H1 (cell line): ENCODE measurements around the gene SNRPN. TPM values are rescaled to one million over a fixed set of nuclear protein-coding genes. Genes with fewer than 3 reads are reported as not detected.

Experiments used
- CTCF ChIA-PET: fragments of 300-600 bp; sonication (Branson Sonifier 250); formaldehyde crosslinking; loops from one replicate; lab custom pipeline; 2021; ENCODE audit not compliant: partially characterized antibody; lab: Charles Lee
- POLR2A ChIA-PET: fragments of 300-600 bp; sonication (Branson Sonifier 250); formaldehyde crosslinking; loops from one replicate; lab custom pipeline; 2021; ENCODE audit warnings: inconsistent platforms; ENCODE audit not compliant: partially characterized antibody; lab: Charles Lee
- DNase-seq, 2 experiments: peaks; one replicate each; pipeline versions ENCODE4 v3.0.0 to v3.0.0-alpha.2; 2010 to 2022; ENCODE audit warnings: low spot score in 2 of 2, low read depth in 1 of 2, mixed read lengths in 1 of 2
- FAIRE-seq: peaks from 2 replicates; lab custom pipeline; 2011; peaks lifted over from hg19 to GRCh38; lab: Jason Lieb, UNC
- H2AFZ ChIP-seq: 2 replicates; pipeline ENCODE4 v1.8.1; 2012; ENCODE audit warnings: low read length, inconsistent platforms
- H2AK5ac ChIP-seq: 2 replicates; pipeline ENCODE4 v1.6.1; 2013; ENCODE audit warnings: low read depth, low read length
- H2BK120ac ChIP-seq: replicated peaks from 2 replicates; pipeline ENCODE3; 2013; ENCODE audit warnings: low read depth, low read length, inconsistent platforms
- H2BK12ac ChIP-seq: 2 replicates; pipeline ENCODE4 v1.6.1; 2013; ENCODE audit warnings: low read depth, low read length
- H2BK15ac ChIP-seq: 2 replicates; pipeline ENCODE4 v1.6.1; 2013; ENCODE audit warnings: low read length
- H2BK20ac ChIP-seq: 2 replicates; pipeline ENCODE4 v1.6.1; 2013; ENCODE audit warnings: low read length
- H2BK5ac ChIP-seq: 2 replicates; pipeline ENCODE4 v1.6.1; 2013; ENCODE audit warnings: low read depth, low read length
- H3K14ac ChIP-seq: 2 replicates; pipeline ENCODE4 v1.6.1; 2013; ENCODE audit warnings: inconsistent platforms; ENCODE audit not compliant: insufficient read length
- H3K18ac ChIP-seq: 2 replicates; pipeline ENCODE4 v1.6.1; 2013; ENCODE audit warnings: low read length; ENCODE audit errors: extremely low read depth
- H3K23ac ChIP-seq: 2 replicates; pipeline ENCODE4 v1.6.1; 2013; ENCODE audit warnings: inconsistent platforms; ENCODE audit not compliant: insufficient read length
- H3K23me2 ChIP-seq: 2 replicates; pipeline ENCODE4 v1.6.1; 2013; ENCODE audit warnings: low read depth, low read length
- H3K27ac ChIP-seq: 2 replicates; pipeline ENCODE4 v1.6.1; 2011; ENCODE audit warnings: low read depth, low read length, inconsistent platforms
- H3K27me3 ChIP-seq, 4 experiments: replicated peaks in 1 of 4; 1 replicate in 1 of 4; 2 replicates in 3 of 4; pipeline versions ENCODE4 v1.6.1 to v1.8.1; 2011 to 2013; ENCODE audit warnings: low read length in 3 of 4, mild to moderate bottlenecking in 3 of 4, inconsistent platforms in 2 of 4, mixed read lengths in 2 of 4, moderate library complexity in 1 of 4; ENCODE audit not compliant: control insufficient read depth in 3 of 4, insufficient read depth in 3 of 4; ENCODE audit errors: extremely low read depth in 1 of 4
- H3K36me3 ChIP-seq, 4 experiments: 2 replicates each; pipeline versions ENCODE4 v1.6.1 to v1.8.1; 2011 to 2013; ENCODE audit warnings: mild to moderate bottlenecking in 4 of 4, low read length in 3 of 4, moderate library complexity in 2 of 4, control low read depth in 1 of 4, inconsistent platforms in 1 of 4; ENCODE audit not compliant: insufficient read depth in 4 of 4, control insufficient read depth in 2 of 4
- H3K4ac ChIP-seq: replicated peaks from 2 replicates; pipeline ENCODE3; 2013; ENCODE audit warnings: low read length, low read depth, mixed read lengths, inconsistent platforms; ENCODE audit not compliant: insufficient read length
- H3K4me1 ChIP-seq, 4 experiments: replicated peaks in 1 of 4; 1 replicate in 1 of 4; 2 replicates in 3 of 4; pipeline versions ENCODE4 v1.6.1 to v1.8.1; 2011 to 2013; ENCODE audit warnings: low read length in 3 of 4, inconsistent platforms in 2 of 4, mixed read lengths in 1 of 4; ENCODE audit not compliant: insufficient read depth in 4 of 4, control insufficient read depth in 3 of 4
- H3K4me2 ChIP-seq, 2 experiments: 2 replicates each; pipeline versions ENCODE4 v1.6.1 to v1.8.1; 2011 to 2013; ENCODE audit warnings: low read depth in 2 of 2, low read length in 2 of 2, control low read depth in 1 of 2, inconsistent platforms in 1 of 2, mild to moderate bottlenecking in 1 of 2; ENCODE audit not compliant: insufficient read depth in 1 of 2
- H3K4me3 ChIP-seq, 4 experiments: fragments of 200-600, 300-600 bp in 1 of 4; sonication (generic), shearing (Covaris generic), sonication (Bioruptor Twin) in 1 of 4; 2 replicates each; pipeline versions ENCODE4 v1.5.1 to v1.8.1; 2011 to 2016; ENCODE audit warnings: low read length in 4 of 4, low read depth in 3 of 4, control low read depth in 2 of 4, inconsistent platforms in 2 of 4, mild to moderate bottlenecking in 2 of 4, mixed read lengths in 1 of 4, moderate library complexity in 1 of 4; ENCODE audit not compliant: insufficient read depth in 2 of 4; ENCODE audit errors: extremely low read depth in 1 of 4
- H3K56ac ChIP-seq: replicated peaks from 2 replicates; pipeline ENCODE3; 2013; ENCODE audit warnings: low read depth, mild to moderate bottlenecking, mixed read lengths, low read length, inconsistent platforms; ENCODE audit not compliant: insufficient read length
- H3K79me1 ChIP-seq: 2 replicates; pipeline ENCODE4 v1.6.1; 2013; ENCODE audit warnings: low read depth, low read length, control low read depth
- H3K79me2 ChIP-seq, 2 experiments: 2 replicates each; pipeline versions ENCODE4 v1.6.1 to v1.8.1; 2012 to 2013; ENCODE audit warnings: low read length in 2 of 2, mild to moderate bottlenecking in 2 of 2, inconsistent platforms in 1 of 2; ENCODE audit not compliant: insufficient read depth in 2 of 2, control insufficient read depth in 1 of 2
- H3K9ac ChIP-seq, 4 experiments: replicated peaks in 1 of 4; 1 replicate in 1 of 4; 2 replicates in 3 of 4; pipeline versions ENCODE4 v1.6.1 to v1.8.1; 2011 to 2013; ENCODE audit warnings: low read depth in 3 of 4, low read length in 3 of 4, control low read depth in 2 of 4, mild to moderate bottlenecking in 2 of 4, moderate library complexity in 2 of 4, inconsistent platforms in 1 of 4; ENCODE audit errors: extremely low read depth in 1 of 4
- H3K9me3 ChIP-seq, 2 experiments: 2 replicates each; pipeline versions ENCODE4 v1.6.1 to v1.8.1; 2012 to 2013; ENCODE audit warnings: mild to moderate bottlenecking in 2 of 2, moderate library complexity in 2 of 2, control low read depth in 1 of 2, inconsistent platforms in 1 of 2, low read depth in 1 of 2, low read length in 1 of 2, mixed read lengths in 1 of 2; ENCODE audit not compliant: insufficient read depth in 2 of 2
- H4K20me1 ChIP-seq, 2 experiments: replicated peaks in 1 of 2; 2 replicates each; pipeline versions ENCODE3 to v1.8.1; 2011 to 2013; ENCODE audit warnings: inconsistent platforms in 2 of 2, low read length in 2 of 2, mild to moderate bottlenecking in 1 of 2; ENCODE audit not compliant: insufficient read depth in 2 of 2, control insufficient read depth in 1 of 2
- H4K5ac ChIP-seq: 2 replicates; pipeline ENCODE4 v1.6.1; 2013; ENCODE audit warnings: low read length, low read depth, mixed read lengths, inconsistent platforms; ENCODE audit not compliant: insufficient read length
- H4K8ac ChIP-seq: 2 replicates; pipeline ENCODE4 v1.8.0; 2013; ENCODE audit warnings: mild to moderate bottlenecking, moderate library complexity, low read length, inconsistent platforms; ENCODE audit not compliant: insufficient read depth; ENCODE audit errors: extremely low read depth
- H4K91ac ChIP-seq: replicated peaks from 2 replicates; pipeline ENCODE3; 2013; ENCODE audit warnings: low read length, mixed read lengths, inconsistent platforms; ENCODE audit not compliant: insufficient read length
- POLR2AphosphoS5 ChIP-seq: IDR thresholded peaks from 2 replicates; pipeline ENCODE4 v1.6.1; 2011; ENCODE audit warnings: low read depth, low read length
- RFX5 ChIP-seq: IDR thresholded peaks from 2 replicates; pipeline ENCODE4 v1.6.1; 2011; ENCODE audit warnings: low read depth, low read length, improper control_type of control experiment, borderline replicate concordance
- WGBS, 2 experiments: shearing (Covaris generic) in 1 of 2; methylation state at CpG; one replicate each; pipeline versions ENCODE4 v1.1.6 to v1.1.7; 2013 to 2015; ENCODE audit warnings: low lambda C conversion rate in 2 of 2, mixed read lengths in 2 of 2, inconsistent platforms in 1 of 2, low coverage in 1 of 2, missing lambda C conversion rate in 1 of 2; ENCODE audit not compliant: insufficient replicate concordance in 2 of 2, insufficient coverage in 1 of 2, insufficient read length in 1 of 2; ENCODE audit errors: extremely low coverage in 1 of 2, missing lambda C conversion rate in 1 of 2; 5-methylcytosine and 5-hydroxymethylcytosine counted together
- polyA plus RNA-seq, 7 experiments: library from polyadenylated mRNA; depleted of rRNA in 3 of 7; stranded (reverse) in 5 of 7; unstranded in 2 of 7; fragments of >200 nt in 5 of 7; fragments of 200-250 nt in 2 of 7; gene quantifications; 1 replicate in 5 of 7; 2 replicates in 1 of 7; 4 replicates in 1 of 7; pipeline versions ENCODE4 v1.2.1 to v1.2.3, GENCODE V29; 2011 to 2013; ENCODE audit warnings: missing spikeins in 2 of 7, mixed read lengths in 2 of 7
- total RNA-seq: library from RNA; stranded (reverse); fragmentation: NEBNext Ultra II Directional; extraction: Animal tissue kit (Norgen Biotek cat#: 25700); gene quantifications from 2 replicates; pipeline ENCODE4 v1.2.1, GENCODE V29; 2021

The SNRPN gene
- total and polyA plus RNA-seq, 2 of the 8 experiments (the other 6 are each of a cell fraction or from before 2014, with no cell fraction given): 905 to 1,396 TPM

GRCh38 chr15:25019434-25019833 lies 64.6 kb downstream of the SNRPN start:
- H3K79me1 ChIP-seq: no peaks in the 10 kb centered on the region
- no peak for TF ChIP-seq RFX5
- TF ChIP-seq POLR2AphosphoS5: no peak
- no peak overlapping the region for H2BK120ac ChIP-seq
- H3K4me2 ChIP-seq: no peak overlapping the region
- no peak overlapping the region for H4K5ac ChIP-seq
- peaks cover 0 to 67% (median 22%) of the 10 kb centered on the region in 4 experiments; a peak in 6 of 8 replicates for H3K36me3 ChIP-seq
- no peak overlapping the region for H3K9ac ChIP-seq
- H2AFZ ChIP-seq: no peak overlapping the region
- H3K9me3 ChIP-seq: peaks cover 0 to 15% of the 10 kb centered on the region in 2 experiments; a peak in 1 of 4 replicates
- H3K23me2 ChIP-seq: no peaks in the 10 kb centered on the region
- H3K56ac ChIP-seq: no peak overlapping the region
- no peak overlapping the region for H3K4ac ChIP-seq
- H3K4me1 ChIP-seq: no peaks in the 10 kb centered on the region
- no peak overlapping the region for H2BK5ac ChIP-seq
- no peak overlapping the region for H2BK12ac ChIP-seq
- H3K23ac ChIP-seq: no peak overlapping the region
- no peak overlapping the region for H2AK5ac ChIP-seq
- no peaks in the 10 kb centered on the region for H4K20me1 ChIP-seq
- H3K27me3 ChIP-seq: no peaks in the 10 kb centered on the region
- FAIRE-seq (no peak), DNase-seq (no peak)
- no peak overlapping the region for H2BK20ac ChIP-seq
- H3K4me3 ChIP-seq: no peak overlapping the region
- H2BK15ac ChIP-seq: no peak overlapping the region
- H3K14ac ChIP-seq: no peak overlapping the region
- ChIA-PET POLR2A (no interaction called here), CTCF (no interaction called here)
- H3K27ac ChIP-seq: no peak overlapping the region
- H4K91ac ChIP-seq: no peak overlapping the region
- H3K18ac ChIP-seq: no peak overlapping the region
- no peak overlapping the region for H4K8ac ChIP-seq
- peaks cover 0 to 2% of the 10 kb centered on the region in 2 experiments; a peak in 1 of 4 replicates for H3K79me2 ChIP-seq
- WGBS, 2 experiments: 94% methylated on average over 1 of the region's 1 CpG; no CpG with 5 or more reads in 1 of the 2 experiments
